HG03045 (cell line): ENCODE data around the gene PREB.

Source experiments
- ATAC-seq: cut with Tn5 transposase; IDR thresholded peaks from one replicate; pipeline ENCODE4 v1.9.1; 2021; ENCODE audit warnings: mild to moderate bottlenecking, moderate library complexity; ENCODE audit not compliant: unreplicated experiment

The PREB gene

DNA sequence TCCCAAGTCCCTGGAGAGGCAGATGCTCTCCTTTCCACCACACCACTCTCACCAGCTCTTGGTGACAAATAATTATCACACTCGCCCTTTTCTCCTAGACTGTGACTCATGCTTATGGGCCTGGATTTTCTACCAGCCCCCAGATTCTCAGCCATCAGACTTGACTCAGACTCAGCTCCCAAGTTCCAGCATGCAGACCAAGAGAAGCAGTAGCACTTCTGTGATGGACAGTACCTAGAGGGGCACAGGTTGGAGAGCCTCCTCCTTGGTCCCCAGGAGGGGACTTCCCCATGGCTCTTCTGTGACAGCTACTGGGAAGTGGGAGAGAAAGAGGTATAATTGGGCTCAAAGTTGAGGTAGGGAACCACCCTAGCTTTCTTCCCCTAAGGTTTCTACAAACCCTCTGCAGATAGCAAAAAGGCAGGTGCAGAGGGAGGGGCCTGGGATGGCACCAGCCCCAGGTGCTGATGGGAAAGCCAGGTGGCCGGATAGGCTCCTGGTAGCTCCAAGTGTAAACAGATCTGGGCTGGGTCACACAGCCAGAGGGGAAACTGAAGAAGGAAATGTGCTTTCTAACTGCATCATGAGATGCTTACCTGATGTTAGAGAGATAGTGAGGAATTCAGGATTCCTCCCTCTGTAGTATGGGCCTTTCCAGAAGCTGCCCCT is 18.5 kb upstream of the PREB start:
- no peak for ATAC-seq

DNA sequence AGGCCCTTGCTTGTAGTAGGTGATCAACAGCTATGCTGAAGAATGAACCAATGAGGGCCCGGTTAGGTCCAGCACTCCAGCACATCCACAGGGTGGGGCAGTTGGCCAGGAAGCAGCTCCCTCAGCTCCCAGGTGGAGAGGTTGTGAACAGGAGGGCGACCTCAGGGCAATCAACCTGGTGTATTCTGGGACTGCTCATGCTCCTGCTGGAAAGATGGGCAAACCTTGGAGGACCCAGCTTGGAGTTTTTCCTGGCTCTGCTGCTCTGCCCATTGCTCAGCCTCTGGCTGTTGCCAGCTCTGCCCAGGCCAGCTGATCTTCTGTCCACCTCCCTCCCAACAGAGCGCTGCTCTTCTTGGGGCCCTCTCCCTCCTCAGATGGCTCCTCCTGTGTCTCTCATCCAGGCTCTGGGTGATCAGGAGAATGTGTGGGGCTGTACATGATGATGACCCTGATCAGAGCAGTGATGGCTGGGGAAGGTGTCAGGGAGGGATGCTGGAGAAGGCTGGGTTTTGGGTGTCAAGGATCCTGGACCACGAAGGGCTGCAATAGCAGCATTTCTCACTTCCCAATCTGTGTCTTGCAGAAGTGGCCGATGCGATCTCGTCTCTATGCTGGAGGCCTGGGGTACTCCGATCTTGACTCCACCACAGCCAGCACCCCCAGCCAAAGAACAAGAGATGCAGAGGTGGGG is 17.8 kb upstream of the PREB start:
- ATAC-seq: no peak

DNA sequence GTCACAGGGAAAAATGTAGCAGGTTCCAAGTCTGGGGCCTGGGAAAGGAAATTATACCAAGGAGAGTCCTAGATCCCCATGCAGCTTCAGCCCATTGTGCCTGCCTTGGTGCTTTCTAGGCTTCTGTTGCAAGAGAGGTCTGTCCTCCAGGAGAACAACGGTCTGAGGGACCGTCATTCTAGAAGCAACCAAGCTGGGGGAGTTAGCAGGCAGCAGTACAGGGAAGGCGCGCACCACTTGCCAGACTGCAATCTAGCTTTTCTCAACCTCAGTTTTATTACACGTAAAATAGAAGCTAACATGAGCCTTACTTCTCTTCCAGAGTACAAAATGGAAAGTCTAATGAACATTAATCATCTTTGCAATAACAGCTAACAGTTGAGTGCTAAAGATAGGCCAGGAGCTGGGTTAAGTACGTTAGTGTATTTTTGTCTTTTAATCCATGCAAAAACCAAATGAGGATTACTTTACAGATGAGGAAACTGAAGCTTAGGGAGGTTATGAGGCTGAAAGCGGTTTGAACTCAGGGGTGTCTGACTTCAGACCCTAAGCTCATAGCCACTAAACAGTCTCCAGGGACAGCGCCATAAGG is 16.3 kb upstream of the PREB start:
- ATAC-seq: no peak

DNA sequence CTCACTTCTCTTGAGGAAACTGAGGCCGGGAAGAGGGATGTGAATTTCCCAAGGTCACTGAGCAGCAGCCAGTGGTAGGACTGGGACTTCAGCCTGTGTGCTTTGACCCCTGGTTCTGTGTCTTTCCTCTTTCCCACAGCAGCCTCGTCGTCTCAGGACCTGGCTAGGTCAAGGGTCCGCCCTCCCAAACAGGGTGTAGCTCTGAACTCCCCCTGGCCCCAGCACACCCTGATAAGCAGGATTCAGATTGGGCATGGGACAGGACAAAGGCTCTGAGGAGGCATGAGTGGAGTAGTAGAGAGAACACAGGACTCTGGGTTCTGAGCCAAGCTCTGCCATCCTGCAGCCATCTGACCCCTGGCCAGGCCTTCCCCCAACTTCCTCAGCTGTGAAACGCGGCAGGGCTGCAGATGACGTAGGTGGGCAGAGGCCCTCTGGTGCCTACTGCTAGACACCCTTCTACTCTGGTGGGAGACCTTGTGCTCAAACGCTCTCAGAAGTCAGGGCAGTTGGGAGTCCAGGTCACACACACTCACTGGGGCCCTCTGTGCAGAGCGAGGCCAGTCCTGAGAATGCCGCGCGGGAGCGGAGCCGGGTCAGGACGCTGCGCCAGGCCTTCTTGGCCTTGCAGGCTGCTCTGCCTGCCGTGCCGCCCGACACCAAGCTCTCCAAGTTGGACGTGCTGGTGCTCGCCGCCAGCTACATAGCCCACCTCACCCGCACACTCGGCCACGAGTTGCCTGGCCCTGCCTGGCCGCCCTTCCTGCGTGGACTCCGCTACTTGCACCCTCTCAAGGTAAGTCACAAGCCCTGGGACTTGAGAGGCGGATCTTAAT is 15.4 kb upstream of the PREB start:
- no peak for ATAC-seq

DNA sequence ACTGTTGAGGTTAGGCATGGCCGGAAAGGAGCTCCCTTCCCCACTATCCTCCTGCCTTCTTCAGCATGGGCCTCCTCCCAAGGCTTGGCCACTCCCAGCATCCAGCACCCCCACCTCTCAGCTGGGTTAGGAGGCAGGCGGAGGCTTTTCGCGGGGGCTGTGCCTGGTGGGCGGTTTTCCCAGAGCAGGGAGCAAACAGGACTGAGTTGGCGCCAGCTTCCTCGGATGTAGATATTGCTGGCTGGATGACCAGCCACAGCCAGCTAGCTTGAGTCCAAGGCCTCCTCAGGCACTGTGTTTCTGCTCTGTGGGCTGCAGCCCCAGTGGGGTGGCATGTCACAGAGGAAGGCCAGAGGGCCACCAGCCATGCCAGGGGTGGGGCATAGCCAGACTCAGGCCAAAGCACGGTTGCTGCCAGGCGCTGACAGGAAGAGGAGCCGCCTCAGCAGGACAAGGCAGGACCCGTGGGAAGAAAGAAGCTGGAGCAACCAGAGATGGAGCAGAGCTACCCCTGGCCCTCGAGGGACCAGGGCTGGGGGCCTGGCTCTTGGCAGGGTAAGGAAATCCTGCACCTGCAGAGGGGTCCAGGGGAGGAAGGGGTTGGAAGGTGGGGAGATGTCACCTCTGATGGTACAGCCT is 14.5 kb upstream of the PREB start, which contains the start of gene TCF23:
Gene TCF23, plus strand, starts transcription at position 204 of the 639 bp plus-strand sequence. Its CDS starts 130 bp downstream, at position 334.
- no peak for ATAC-seq

DNA sequence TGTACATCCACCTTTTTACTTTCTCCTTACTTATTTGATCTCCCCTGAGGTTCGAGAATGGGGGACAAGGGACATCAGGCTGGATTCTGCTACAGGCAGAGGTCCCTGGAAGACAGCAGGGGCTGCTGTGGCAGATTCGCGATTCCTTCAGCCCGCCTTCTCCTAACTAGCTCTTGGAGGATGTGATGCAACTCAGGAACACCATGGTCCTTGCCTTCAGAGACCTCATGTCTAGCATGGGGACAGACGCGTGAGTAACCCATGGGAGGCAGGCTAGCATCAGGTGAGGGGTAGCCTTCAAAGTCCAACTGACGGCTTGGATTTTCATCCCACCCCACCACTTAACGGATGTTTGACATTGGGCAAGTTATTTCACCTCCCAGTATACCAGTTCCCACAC is 13.5 kb upstream of the PREB start:
- no peak for ATAC-seq

DNA sequence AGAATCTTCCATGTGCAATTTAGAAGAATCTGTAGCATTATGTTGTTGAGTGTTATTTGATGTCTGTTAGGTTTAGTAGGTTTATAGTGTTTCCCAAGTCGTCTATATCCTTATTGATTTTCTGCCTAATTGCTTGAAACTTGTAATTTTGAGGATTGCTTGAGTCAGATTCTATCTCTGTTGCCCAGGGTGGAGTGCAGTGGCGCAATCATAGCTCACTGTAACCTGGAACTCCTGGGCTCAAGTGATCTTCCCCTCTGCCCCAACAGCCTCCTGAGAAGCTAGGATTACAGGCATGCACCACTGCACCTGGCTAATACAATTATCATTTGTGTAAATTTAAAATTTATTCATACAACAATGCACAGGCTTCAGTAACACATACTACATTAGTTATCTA is 11.2 kb upstream of the PREB start:
- ATAC-seq: no peak

DNA sequence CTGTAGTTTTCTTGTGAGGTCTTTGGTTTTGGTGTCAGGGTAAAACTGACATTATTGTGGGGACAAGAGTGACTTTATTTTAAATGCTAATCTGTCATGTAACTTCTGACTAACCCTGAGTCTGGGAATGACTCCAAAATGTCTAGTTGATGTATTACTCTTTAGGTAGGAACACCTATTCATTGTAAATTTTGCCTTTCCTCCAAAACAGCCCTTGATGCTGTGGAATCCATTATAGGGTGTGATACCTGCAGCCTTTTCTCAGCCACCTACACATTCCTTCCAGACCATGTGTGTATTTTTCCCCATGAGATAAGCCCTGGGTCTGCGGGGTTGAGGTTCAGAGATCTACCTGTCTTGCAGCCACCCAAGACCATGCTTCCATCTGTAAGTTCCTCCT is 8.8 kb upstream of the PREB start:
- ATAC-seq: no peak

DNA sequence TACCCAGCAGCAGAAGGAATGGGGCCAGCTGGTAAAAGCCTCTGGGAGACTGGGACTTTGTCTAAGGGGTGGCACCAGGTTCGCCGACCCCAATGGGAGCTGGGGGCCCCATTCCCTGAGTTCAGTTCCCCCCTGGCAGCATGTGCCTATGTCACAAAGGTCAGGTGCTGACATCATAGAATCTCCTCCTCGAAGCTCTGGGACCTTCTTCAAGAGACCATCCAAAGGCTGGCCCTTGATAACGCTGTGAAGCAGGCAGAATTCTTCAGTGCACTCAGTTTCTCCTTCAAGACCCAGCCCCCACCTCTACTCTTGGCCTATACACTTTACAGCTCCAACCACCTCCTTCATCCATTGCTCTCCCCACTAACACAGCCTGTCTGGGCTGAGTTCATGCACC is 4.9 kb upstream of the PREB start, which contains the start of gene PRR30:
Gene PRR30, minus strand, starts transcription at position 101 of the 400 bp plus-strand sequence. CDS start 1,081 bp downstream, outside the sequence.
- ATAC-seq: no peak

DNA sequence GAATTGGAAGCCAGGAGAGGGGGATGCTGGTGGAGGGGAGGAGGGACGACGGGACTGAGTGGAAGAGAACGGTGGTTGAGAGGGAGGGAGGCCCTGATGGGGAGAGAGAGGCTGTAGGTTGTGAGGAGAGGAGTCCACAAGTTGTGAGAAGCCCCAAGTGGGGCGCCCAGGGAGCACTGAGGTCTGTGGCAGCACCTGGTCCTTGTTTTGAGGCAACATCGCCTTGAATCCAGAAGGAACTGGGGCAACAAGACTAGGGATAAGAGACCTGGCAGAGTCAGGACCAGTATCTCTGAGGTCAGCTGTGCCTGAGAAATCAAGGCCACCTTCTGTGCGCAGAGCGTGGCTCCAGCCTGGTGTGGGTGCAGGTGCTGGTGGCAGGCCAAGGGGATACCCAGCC is 3.7 kb upstream of the PREB start:
- ATAC-seq: no peak

DNA sequence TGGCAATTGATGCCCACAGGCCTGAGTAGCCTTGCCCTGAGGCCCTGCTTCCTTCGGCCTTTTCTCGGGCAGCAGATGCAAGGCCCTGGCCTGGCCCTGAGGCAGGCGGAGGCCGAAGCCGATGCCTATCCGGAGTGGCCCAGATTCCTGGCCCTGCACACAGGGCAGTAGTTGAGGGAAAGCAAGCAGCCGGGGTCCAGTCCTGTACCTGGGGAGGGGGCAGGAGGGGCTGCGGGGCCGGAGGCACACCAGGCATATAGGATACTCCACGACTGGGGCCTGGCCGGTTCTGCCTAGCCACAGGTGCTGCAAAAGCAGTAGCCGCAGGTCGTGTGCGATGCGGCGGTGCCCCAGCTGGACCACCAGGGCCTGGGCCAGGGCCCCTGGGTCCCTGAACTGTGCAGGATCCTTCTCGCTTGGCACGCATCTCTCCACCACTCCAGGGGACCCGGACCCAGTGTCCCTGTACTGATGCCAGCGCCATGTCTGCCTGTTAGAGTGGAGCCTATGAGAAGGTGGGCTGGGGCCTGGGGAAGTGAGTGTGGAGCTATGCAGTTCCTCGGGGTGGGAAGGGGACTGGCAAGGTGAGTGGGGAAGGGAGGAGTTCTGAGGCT is 3.0 kb upstream of the PREB start:
- no peak for ATAC-seq

DNA sequence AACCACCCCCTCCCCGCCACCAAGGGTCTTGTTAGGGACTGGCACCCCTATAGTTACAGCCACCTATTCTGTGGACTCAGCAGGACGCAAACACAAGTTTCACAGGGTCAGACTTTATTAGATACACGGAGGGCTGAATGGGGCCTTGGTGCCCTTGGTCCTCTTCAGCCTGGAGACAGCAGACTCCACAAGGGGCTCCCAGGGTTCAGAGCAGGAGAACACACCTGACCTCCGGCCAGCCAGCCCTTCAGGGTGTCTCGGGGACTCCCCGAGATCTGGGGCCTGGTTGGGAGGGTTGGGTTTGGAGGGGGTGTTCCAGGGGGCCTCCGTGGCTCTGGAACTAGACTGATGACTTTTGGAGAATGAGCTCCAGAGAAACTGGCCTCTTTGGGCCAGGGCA is 2.3 kb upstream of the PREB start:
- no peak for ATAC-seq

DNA sequence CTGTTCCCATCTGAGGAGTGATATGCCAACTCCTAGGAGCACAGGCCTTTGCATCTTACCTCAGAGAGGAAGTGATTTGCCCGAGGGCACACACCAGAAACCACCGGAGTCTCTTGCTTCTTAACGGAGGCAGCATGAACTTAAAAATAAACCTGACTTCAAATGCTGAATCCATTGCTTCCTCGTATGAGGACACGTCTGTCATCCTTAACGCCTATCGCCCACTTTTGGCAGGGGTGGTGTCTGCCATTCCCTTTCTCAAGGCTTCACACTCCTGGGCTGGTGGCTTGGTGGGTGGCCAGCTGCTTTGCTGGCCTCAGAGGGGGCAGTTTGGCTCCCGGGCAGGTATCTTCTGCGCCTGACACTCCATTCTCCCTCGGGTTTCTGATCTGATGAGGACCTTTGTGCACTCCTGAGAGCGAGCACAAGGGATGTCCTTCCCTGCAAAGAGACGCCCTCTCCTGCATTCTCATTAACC is 1.1 kb upstream of the PREB start:
- ATAC-seq: no peak

DNA sequence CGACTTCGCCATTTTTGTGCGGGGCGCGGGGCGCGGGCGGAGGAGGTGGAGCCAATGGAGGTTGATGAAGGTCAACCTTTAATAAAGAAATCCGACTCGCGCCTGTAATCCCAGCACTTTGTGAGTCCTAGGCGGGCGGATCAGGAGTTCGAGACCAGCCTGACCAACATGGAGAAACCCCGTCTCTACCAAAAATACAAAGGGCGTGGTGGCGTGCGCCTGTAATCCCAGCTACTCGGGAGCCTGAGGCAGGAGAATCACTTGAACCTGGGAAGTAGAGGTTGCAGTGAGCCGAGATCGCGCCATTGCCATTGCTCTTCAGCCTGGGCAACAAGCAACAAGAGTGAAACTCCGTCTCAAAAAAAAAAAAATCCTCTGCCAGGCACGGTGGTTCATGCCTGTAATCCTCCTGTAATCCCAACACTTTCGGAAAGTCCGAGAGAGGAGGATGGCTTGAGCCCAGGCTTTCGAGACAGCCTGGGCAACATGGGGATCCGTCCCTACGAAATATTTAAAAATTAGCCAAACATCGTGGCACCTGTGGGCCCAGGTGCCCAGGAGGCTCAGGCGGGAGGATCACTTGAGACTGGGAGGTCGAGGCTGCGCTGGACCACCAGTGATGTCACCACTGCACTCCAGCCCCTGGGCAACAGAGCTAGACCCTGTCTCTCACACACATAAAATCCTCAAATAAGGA is 493 bp upstream of the PREB start:
- no peak for ATAC-seq

DNA sequence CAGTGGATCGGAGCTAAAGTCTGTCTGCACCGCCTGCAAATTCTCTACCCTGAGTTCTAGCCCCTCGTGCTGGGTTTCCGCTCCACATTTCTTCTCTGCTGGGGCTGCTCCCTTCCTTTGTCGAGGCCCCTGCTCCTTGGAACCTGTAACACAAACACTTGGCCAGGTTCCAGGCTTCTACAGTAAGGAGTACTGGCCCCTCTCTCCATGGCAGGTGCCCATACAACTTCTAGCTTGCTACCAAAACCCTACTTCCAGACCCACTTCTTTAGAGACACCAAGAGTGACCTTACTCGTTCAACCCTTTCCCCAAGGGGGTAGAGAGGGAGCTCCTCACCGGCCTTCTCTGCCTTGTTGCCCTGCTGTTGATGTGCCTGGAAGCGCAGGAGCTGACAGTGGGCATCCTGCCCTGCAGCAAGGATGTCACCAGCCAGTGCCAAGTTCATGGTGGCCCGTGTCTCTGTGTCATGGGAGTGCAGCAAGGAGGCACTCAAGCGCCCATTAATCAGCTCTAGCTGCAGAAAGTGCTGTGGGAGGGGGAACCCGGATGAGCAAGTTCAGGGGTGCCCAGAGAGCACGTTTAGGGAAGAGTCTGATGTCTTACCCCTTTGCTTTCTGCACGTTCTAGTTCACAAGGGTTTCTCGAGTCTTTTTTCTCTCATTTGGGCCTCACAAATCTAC is 1.1 kb downstream of the PREB start:
- no peak for ATAC-seq

DNA sequence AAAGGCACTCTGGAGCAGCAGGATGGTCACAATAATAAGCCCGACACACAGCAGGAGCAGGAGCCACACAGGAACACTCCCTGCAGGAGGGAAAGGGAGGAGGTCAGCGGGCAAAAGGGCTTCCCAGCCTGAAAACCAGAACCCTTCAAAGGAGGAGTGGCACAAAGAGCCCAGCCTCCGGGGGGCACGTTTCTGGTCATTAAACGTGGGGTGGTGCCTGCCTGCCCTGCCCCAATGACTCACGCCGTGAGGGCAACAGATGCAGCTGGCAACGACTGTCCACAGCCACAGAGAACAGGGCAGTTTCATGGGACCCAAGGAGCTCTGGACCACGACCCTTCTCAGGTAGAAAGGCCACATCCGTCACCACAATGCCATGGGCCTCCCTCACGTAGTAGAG is 3.0 kb downstream of the PREB start:
- no peak for ATAC-seq

DNA sequence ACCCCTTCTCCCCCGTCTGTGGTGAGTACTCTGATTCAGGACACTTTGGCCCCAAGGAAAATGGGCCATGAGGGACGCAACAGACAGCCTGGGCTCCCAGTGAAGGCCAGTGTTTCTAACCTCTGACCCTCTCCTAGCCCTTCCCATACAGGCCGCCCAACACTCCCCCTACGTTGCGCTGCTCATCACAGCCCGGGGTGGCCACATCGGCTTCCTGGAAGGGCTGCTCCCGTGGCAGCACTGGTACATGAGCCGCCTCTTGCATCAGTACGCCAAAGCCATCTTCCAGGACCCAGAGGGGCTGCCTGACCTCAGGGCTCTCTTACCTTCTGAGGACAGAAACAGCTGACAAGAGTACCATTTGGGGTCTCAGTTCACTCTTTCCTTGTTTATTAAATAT is 4.0 kb downstream of the PREB start:
- no peak for ATAC-seq

DNA sequence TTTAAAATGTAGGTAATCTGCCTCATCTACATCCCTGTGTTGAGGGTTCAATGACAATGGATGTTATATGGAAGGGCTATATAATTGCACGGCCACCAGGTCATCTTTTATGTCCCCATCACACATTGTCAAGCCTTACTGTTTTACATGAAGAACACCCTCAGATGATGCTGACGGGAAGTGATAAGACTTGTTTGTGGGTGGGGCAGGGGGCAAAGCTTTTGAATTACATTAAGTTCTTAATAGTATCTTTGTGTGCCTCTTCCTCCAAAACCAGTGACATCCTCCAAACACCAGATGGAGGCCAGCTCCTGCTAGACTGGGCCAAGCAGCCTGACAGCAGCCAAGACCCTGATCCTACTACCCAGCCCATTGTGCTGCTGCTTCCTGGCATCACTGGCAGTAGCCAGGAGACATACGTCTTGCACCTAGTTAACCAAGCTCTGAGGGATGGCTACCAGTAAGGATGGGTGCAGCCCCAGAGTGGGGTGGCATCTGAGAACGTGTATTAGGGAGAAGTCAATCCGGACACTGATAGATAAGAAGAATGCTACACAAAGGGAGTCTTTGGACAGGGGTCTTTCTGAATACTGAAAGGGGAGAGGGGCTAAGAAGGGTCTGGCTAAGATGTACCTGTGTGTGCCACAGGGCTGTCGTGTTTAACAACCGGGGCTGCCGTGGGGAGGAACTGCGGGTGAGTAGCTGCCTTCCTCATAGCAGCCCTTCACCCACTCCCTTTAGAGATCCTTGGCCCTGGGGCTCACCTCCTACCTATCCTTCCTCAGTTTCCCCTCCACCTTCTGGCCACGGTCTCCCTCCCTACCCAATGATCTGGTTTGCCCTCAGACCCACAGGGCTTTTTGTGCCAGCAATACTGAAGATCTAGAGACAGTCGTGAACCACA is 5.5 kb downstream of the PREB start:
- ATAC-seq: no peak
